Neuronal stem cell (in vitro differentiated cells): ENCODE data around the gene CWC27.
"Not testable (repeated sequence)": the region's sequence is repeated elsewhere in the genome, so short reads cannot be mapped to it uniquely, and the experiment has no call there.

Source experiments
- DNase-seq: peaks from one replicate; pipeline ENCODE4 v3.0.0-alpha.2; 2013; ENCODE audit warnings: low spot score
- H2AFZ ChIP-seq: one replicate; pipeline ENCODE4 v1.6.1; 2013; ENCODE audit warnings: mild to moderate bottlenecking, low read length, inconsistent platforms
- H2AK5ac ChIP-seq: 2 replicates; pipeline ENCODE4 v1.6.1; 2013; ENCODE audit warnings: low read depth, mild to moderate bottlenecking, inconsistent platforms, low read length, moderate library complexity, mixed read lengths
- H2BK120ac ChIP-seq: 2 replicates; pipeline ENCODE4 v1.6.1; 2013; ENCODE audit warnings: low read depth, mild to moderate bottlenecking, inconsistent platforms, low read length, moderate library complexity, mixed read lengths
- H2BK12ac ChIP-seq: one replicate; pipeline ENCODE4 v1.6.1; 2013; ENCODE audit warnings: low read length, inconsistent platforms
- H2BK15ac ChIP-seq: 2 replicates; pipeline ENCODE4 v1.6.1; 2013; ENCODE audit warnings: mild to moderate bottlenecking, low read length, inconsistent platforms, mixed read lengths
- H2BK5ac ChIP-seq: one replicate; pipeline ENCODE4 v1.6.1; 2013; ENCODE audit warnings: inconsistent platforms, mild to moderate bottlenecking, low read length, moderate library complexity
- H3K14ac ChIP-seq: one replicate; pipeline ENCODE4 v1.6.1; 2013; ENCODE audit warnings: low read length, inconsistent platforms
- H3K18ac ChIP-seq: 2 replicates; pipeline ENCODE4 v1.6.1; 2013; ENCODE audit warnings: low read length, inconsistent platforms
- H3K23ac ChIP-seq: 2 replicates; pipeline ENCODE4 v1.6.1; 2013; ENCODE audit warnings: low read depth, mild to moderate bottlenecking, mixed read lengths, low read length, inconsistent platforms; ENCODE audit not compliant: poor library complexity
- H3K27ac ChIP-seq: replicated peaks from 3 replicates; pipeline ENCODE4 v1.5.1; 2013; ENCODE audit warnings: low read length, inconsistent platforms
- H3K27me3 ChIP-seq, 3 experiments: 2 replicates each; pipeline ENCODE4 v1.6.1; 2013; ENCODE audit warnings: low read length in 3 of 3, mild to moderate bottlenecking in 2 of 3, inconsistent platforms in 1 of 3, low read depth in 1 of 3, mixed read lengths in 1 of 3, moderate library complexity in 1 of 3; ENCODE audit not compliant: control insufficient read depth in 3 of 3, insufficient read depth in 3 of 3
- H3K36me3 ChIP-seq, 2 donors: replicated peaks in 1 of 2; 2 replicates each; pipeline ENCODE4 v1.6.1; 2013; ENCODE audit warnings: low read length in 2 of 2; ENCODE audit not compliant: control insufficient read depth in 2 of 2, insufficient read depth in 2 of 2
- H3K4ac ChIP-seq: 2 replicates; pipeline ENCODE4 v1.6.1; 2013; ENCODE audit warnings: inconsistent platforms, mild to moderate bottlenecking, low read length, moderate library complexity
- H3K4me1 ChIP-seq, 2 donors: 1 replicate in 1 of 2; 2 replicates in 1 of 2; pipeline ENCODE4 v1.6.1; 2013; ENCODE audit warnings: low read length in 2 of 2, low read depth in 1 of 2; ENCODE audit not compliant: control insufficient read depth in 2 of 2, insufficient read depth in 1 of 2
- H3K4me2 ChIP-seq: one replicate; pipeline ENCODE4 v1.6.1; 2013; ENCODE audit warnings: mild to moderate bottlenecking, low read length, inconsistent platforms; ENCODE audit not compliant: insufficient read depth, poor library complexity, severe bottlenecking
- H3K4me3 ChIP-seq, 2 donors: 2 replicates each; pipeline ENCODE4 v1.5.1; 2013; ENCODE audit warnings: low read length in 2 of 2, mild to moderate bottlenecking in 2 of 2, inconsistent platforms in 1 of 2, moderate library complexity in 1 of 2
- H3K79me1 ChIP-seq: one replicate; pipeline ENCODE4 v1.6.1; 2013; ENCODE audit warnings: low read depth, mild to moderate bottlenecking, inconsistent platforms, low read length, moderate library complexity
- H3K9ac ChIP-seq: one replicate; pipeline ENCODE4 v1.6.1; 2013; ENCODE audit warnings: mild to moderate bottlenecking, low read depth, low read length, inconsistent platforms; ENCODE audit not compliant: poor library complexity
- H3K9me3 ChIP-seq, 2 donors: replicated peaks in 1 of 2; 2 replicates each; pipeline versions ENCODE3 to v1.6.1; 2013; ENCODE audit warnings: low read length in 2 of 2, mild to moderate bottlenecking in 2 of 2, inconsistent platforms in 1 of 2, low read depth in 1 of 2, mixed read lengths in 1 of 2, moderate library complexity in 1 of 2; ENCODE audit not compliant: control insufficient read depth in 2 of 2, insufficient read depth in 1 of 2
- H4K8ac ChIP-seq: one replicate; pipeline ENCODE4 v1.6.1; 2013; ENCODE audit warnings: low read depth, mild to moderate bottlenecking, inconsistent platforms, low read length, moderate library complexity
- H4K91ac ChIP-seq: one replicate; pipeline ENCODE4 v1.6.1; 2013; ENCODE audit warnings: low read length, low read depth, mild to moderate bottlenecking, inconsistent platforms; ENCODE audit not compliant: poor library complexity
- WGBS, 2 donors: extraction: QIAGEN DNeasy Blood & Tissue Kit; methylation state at CpG; one replicate each; pipeline ENCODE4 v1.1.7; 2013; ENCODE audit warnings: missing lambda C conversion rate in 2 of 2, mixed read lengths in 1 of 2; ENCODE audit not compliant: insufficient read length in 2 of 2, insufficient replicate concordance in 1 of 2; ENCODE audit errors: extremely low coverage in 2 of 2; 5-methylcytosine and 5-hydroxymethylcytosine counted together

CWC27 gene

DNA sequence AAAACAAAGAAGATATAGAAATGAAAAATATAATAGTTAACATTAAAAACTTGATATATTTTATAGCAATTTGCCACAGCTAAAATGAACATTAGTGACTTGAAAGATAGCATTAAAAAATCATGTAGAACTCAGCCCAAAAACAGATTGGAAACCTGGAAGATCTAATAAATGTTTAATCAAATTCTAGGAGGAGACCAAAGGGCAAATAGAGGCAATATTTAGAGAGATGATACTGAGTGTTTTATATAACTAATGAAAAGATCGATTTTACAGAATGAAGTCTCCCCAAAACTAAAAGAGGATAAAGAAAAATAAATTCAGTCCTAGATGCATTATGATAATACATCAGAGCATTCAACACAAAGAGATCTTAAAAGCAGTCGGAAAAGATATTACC, 127.0 kb downstream of the CWC27 start:
- H3K4me1 ChIP-seq: no peaks in the 10 kb centered on the region
- no peak overlapping the region for H3K9ac ChIP-seq
- H4K8ac ChIP-seq: no peak overlapping the region
- H3K36me3 ChIP-seq: no peaks in the 10 kb centered on the region
- H3K18ac ChIP-seq: no peak overlapping the region
- H2AK5ac ChIP-seq: no peak overlapping the region
- WGBS, 2 donors: no CpG with 5 or more reads among the region's 2 CpGs
- H3K79me1 ChIP-seq: no peaks in the 10 kb centered on the region
- no peak overlapping the region for H2BK5ac ChIP-seq
- no peaks in the 10 kb centered on the region for H3K27me3 ChIP-seq
- no peak overlapping the region for H2BK15ac ChIP-seq
- H3K23ac ChIP-seq: no peak overlapping the region
- H4K91ac ChIP-seq: no peak overlapping the region
- no peak overlapping the region for H3K14ac ChIP-seq
- no peak overlapping the region for H3K27ac ChIP-seq
- H3K9me3 ChIP-seq: no peaks in the 10 kb centered on the region
- no peak overlapping the region for H2BK120ac ChIP-seq
- H2BK12ac ChIP-seq: no peak overlapping the region
- no peak overlapping the region for H3K4me2 ChIP-seq
- no peak overlapping the region for H3K4ac ChIP-seq
- no peak overlapping the region for H2AFZ ChIP-seq
- no peak for DNase-seq
- no peak overlapping the region for H3K4me3 ChIP-seq

DNA sequence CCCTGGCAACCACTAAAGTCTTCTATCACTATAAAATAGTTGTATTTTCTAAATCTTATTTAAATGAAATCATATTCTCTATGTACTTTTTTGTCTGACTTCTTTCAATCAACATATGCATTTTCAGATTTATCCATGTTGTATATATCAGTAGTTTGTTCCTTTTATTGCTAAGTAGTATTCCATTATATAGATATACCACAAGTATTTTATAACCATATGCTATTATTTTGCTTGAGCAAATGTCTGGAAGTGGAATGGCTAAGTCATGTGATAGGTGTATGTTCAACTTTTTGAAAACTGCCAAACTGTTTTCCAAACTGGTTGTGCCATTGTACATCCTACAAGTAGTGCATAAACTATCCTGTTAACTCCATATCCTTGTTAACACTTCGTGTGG, 131.1 kb downstream of the CWC27 start:
- H2BK120ac ChIP-seq: no peak overlapping the region
- no CpG with 5 or more reads among the region's 1 CpG for WGBS, 2 donors
- no peak overlapping the region for H3K27ac ChIP-seq
- H3K79me1 ChIP-seq: no peaks in the 10 kb centered on the region
- H2BK15ac ChIP-seq: no peak overlapping the region
- no peak overlapping the region for H4K91ac ChIP-seq
- H3K23ac ChIP-seq: no peak overlapping the region
- no peak overlapping the region for H3K14ac ChIP-seq
- H3K4me1 ChIP-seq: no peaks in the 10 kb centered on the region
- H2BK12ac ChIP-seq: no peak overlapping the region
- H3K18ac ChIP-seq: no peak overlapping the region
- H3K4me3 ChIP-seq: no peak overlapping the region
- no peak overlapping the region for H4K8ac ChIP-seq
- H2AFZ ChIP-seq: no peak overlapping the region
- H3K27me3 ChIP-seq: no peaks in the 10 kb centered on the region
- H2AK5ac ChIP-seq: no peak overlapping the region
- no peak overlapping the region for H2BK5ac ChIP-seq
- DNase-seq: no peak
- H3K4me2 ChIP-seq: no peak overlapping the region
- no peaks in the 10 kb centered on the region for H3K9me3 ChIP-seq
- no peak overlapping the region for H3K9ac ChIP-seq
- H3K4ac ChIP-seq: no peak overlapping the region
- H3K36me3 ChIP-seq: no peaks in the 10 kb centered on the region

DNA sequence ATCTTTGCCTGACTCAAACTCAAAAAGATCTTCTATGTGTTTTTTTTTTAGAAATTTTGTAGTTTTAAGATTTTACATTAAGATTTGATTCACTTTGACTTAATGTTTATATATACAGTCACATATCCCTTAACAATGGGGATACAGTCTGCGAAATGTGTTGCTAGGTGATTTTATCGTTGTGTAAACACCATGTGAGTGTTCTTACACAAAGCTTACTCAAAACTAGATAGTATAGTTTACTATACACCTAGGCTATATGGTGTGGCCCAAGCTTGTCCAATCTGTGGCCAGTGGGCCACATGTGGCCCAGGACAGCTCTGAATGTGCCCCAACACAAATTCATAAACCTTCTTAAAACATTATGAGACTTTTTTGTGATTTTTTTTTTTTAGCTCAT, 131.9 kb downstream of the CWC27 start:
- DNase-seq: no peak
- no peak overlapping the region for H3K9ac ChIP-seq
- no peaks in the 10 kb centered on the region for H3K4me1 ChIP-seq
- H3K14ac ChIP-seq: no peak overlapping the region
- no peak overlapping the region for H4K8ac ChIP-seq
- no CpG with 5 or more reads among the region's 2 CpGs for WGBS, 2 donors
- H3K27me3 ChIP-seq: no peaks in the 10 kb centered on the region
- H3K18ac ChIP-seq: no peak overlapping the region
- no peak overlapping the region for H2BK120ac ChIP-seq
- no peaks in the 10 kb centered on the region for H3K36me3 ChIP-seq
- H3K4me3 ChIP-seq: no peak overlapping the region
- no peak overlapping the region for H3K23ac ChIP-seq
- H3K79me1 ChIP-seq: no peaks in the 10 kb centered on the region
- H3K27ac ChIP-seq: no peak overlapping the region
- H2AK5ac ChIP-seq: no peak overlapping the region
- H2BK12ac ChIP-seq: no peak overlapping the region
- no peaks in the 10 kb centered on the region for H3K9me3 ChIP-seq
- H2BK5ac ChIP-seq: no peak overlapping the region
- H2AFZ ChIP-seq: no peak overlapping the region
- H3K4ac ChIP-seq: no peak overlapping the region
- H2BK15ac ChIP-seq: no peak overlapping the region
- H3K4me2 ChIP-seq: no peak overlapping the region
- no peak overlapping the region for H4K91ac ChIP-seq

DNA sequence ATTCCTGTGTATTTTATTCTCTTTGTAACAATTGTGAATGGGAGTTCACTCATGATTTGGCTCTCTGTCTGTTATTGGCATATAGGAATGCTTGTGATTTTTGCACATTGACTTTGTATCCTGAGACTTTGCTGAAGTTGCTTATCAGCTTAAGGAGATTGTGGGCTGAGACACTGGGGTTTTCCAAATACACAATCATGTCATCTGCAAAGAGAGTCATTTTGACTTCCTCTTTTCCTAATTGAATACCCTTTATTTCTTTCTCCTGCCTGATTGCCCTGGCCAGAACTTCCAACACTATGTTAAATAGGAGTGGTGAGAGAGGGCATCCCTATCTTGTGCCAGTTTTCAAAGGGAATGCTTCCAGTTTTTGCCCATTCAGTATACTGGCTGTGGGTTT, 138.7 kb downstream of the CWC27 start:
- H3K79me1 ChIP-seq, H4K91ac ChIP-seq, H2AFZ ChIP-seq, H2AK5ac ChIP-seq, H2BK120ac ChIP-seq, H3K23ac ChIP-seq, H3K4ac ChIP-seq, H2BK5ac ChIP-seq, H3K4me3 ChIP-seq, H3K4me1 ChIP-seq, H3K36me3 ChIP-seq, H3K9ac ChIP-seq, H3K4me2 ChIP-seq, DNase-seq, H4K8ac ChIP-seq, H3K14ac ChIP-seq, H2BK15ac ChIP-seq, H3K9me3 ChIP-seq, H3K27ac ChIP-seq, H3K18ac ChIP-seq, H2BK12ac ChIP-seq, H3K27me3 ChIP-seq: not testable (repeated sequence)
